ENCODE measurements around the gene ITGB5. TPM values are rescaled to one million over a fixed set of nuclear protein-coding genes. Genes with fewer than 3 reads are reported as not detected.

The ITGB5 gene
- total and polyA plus RNA-seq, 2 donors (not counting 1 experiment from before 2014, with no cell fraction given) = 0.15 to 0.54 TPM

GRCh38 chr3:124811436-124811835 lies 75.7 kb downstream of the ITGB5 start:
- Histone ChIP-seq H3K36me3 (replicated peaks in 1 of 2; ENCODE audit: control extremely low read depth in 1 of 2, control insufficient read depth in 1 of 2, extremely low read depth in 1 of 2, insufficient read depth in 2 of 2, low read length in 1 of 2) (no peaks in the 10 kb centered on the region), H3K79me2 (ENCODE audit: control insufficient read depth, insufficient read depth, low read length) (no peaks in the 10 kb centered on the region), H3K4me1 (ENCODE audit: control insufficient read depth in 2 of 2, insufficient read depth in 2 of 2, low read length in 2 of 2) (no peaks in the 10 kb centered on the region), H3K9me3 (ENCODE audit: control extremely low read depth in 1 of 3, control insufficient read depth in 2 of 3, insufficient read depth in 1 of 3, low read length in 2 of 3) (no peaks in the 10 kb centered on the region), H4K20me1 (ENCODE audit: control insufficient read depth, insufficient read depth, low read length, poor library complexity, severe bottlenecking) (no peaks in the 10 kb centered on the region), H3K9ac (ENCODE audit: low read length) (no peak overlapping the region), H3K4me3 (ENCODE audit: control extremely low read depth in 1 of 5, extremely low read depth in 1 of 5, insufficient read depth in 1 of 5, low read depth in 2 of 5, low read length in 4 of 5) (no peak overlapping the region), H2AFZ (ENCODE audit: insufficient read depth, low read depth, low read length, poor library complexity, severe bottlenecking) (no peak overlapping the region), H3K4me2 (replicated peaks; ENCODE audit: low read depth, low read length, poor library complexity, severe bottlenecking) (no peak overlapping the region), H3K27ac (ENCODE audit: low read length in 2 of 2) (no peak overlapping the region), H3K27me3 (replicated peaks in 1 of 4; ENCODE audit: control extremely low read depth in 1 of 4, control insufficient read depth in 3 of 4, insufficient read depth in 4 of 4, low read length in 3 of 4) (no peaks in the 10 kb centered on the region)
- ChIA-PET POLR2A (no interaction called here), CTCF (interaction anchor here (0.6 kb wide), 1 partner anchor 89 kb away, joined by 3 read pairs; no protein-coding TSS in a partner anchor)
- intact Hi-C loops (cut with micrococcal nuclease) = no loop called here
- ATAC-seq (ENCODE audit: low read depth) (no peak), DNase-seq (no peak)
- no peak overlapping the region for H3K4me3 Mint-ChIP-seq
- no peaks in the 10 kb centered on the region for H3K4me1 Mint-ChIP-seq
- H3K9me3 Mint-ChIP-seq (ENCODE audit: insufficient read depth) = no peaks in the 10 kb centered on the region
- H3K27me3 Mint-ChIP-seq = no peaks in the 10 kb centered on the region
- WGBS (ENCODE audit: insufficient coverage) = 86% methylated on average over 5 of the region's 5 CpGs
- TF ChIP-seq EZH2 (IDR thresholded peaks at IDR 0.05; ENCODE audit: borderline replicate concordance, insufficient read depth, low read depth, low read length, poor library complexity, severe bottlenecking) (no peak), CTCF (IDR thresholded peaks at IDR 0.05) (no peak)
- no peak overlapping the region for H3K27ac Mint-ChIP-seq

GRCh38 chr3:124810970-124811369 lies 76.2 kb downstream of the ITGB5 start:
- ATAC-seq (ENCODE audit: low read depth) = no peak
- ChIA-PET POLR2A (no interaction called here), CTCF (interaction anchor here (0.6 kb wide), 1 partner anchor 90 kb away, joined by 3 read pairs; no protein-coding TSS in a partner anchor)
- Histone ChIP-seq H2AFZ (ENCODE audit: insufficient read depth, low read depth, low read length, poor library complexity, severe bottlenecking) (no peak overlapping the region), H3K79me2 (ENCODE audit: control insufficient read depth, insufficient read depth, low read length) (no peaks in the 10 kb centered on the region), H3K4me1 (ENCODE audit: control insufficient read depth in 2 of 2, insufficient read depth in 2 of 2, low read length in 2 of 2) (no peaks in the 10 kb centered on the region), H3K27ac (ENCODE audit: low read length in 2 of 2) (no peak overlapping the region), H3K27me3 (replicated peaks in 1 of 4; ENCODE audit: control extremely low read depth in 1 of 4, control insufficient read depth in 3 of 4, insufficient read depth in 4 of 4, low read length in 3 of 4) (no peaks in the 10 kb centered on the region), H3K4me2 (replicated peaks; ENCODE audit: low read depth, low read length, poor library complexity, severe bottlenecking) (no peak overlapping the region), H3K9ac (ENCODE audit: low read length) (no peak overlapping the region), H4K20me1 (ENCODE audit: control insufficient read depth, insufficient read depth, low read length, poor library complexity, severe bottlenecking) (no peaks in the 10 kb centered on the region), H3K9me3 (ENCODE audit: control extremely low read depth in 1 of 3, control insufficient read depth in 2 of 3, insufficient read depth in 1 of 3, low read length in 2 of 3) (no peaks in the 10 kb centered on the region), H3K4me3 (ENCODE audit: control extremely low read depth in 1 of 5, extremely low read depth in 1 of 5, insufficient read depth in 1 of 5, low read depth in 2 of 5, low read length in 4 of 5) (no peak overlapping the region), H3K36me3 (replicated peaks in 1 of 2; ENCODE audit: control extremely low read depth in 1 of 2, control insufficient read depth in 1 of 2, extremely low read depth in 1 of 2, insufficient read depth in 2 of 2, low read length in 1 of 2) (no peaks in the 10 kb centered on the region)
- 89% methylated on average over 2 of the region's 4 CpGs for whole genome bisulfite sequencing (ENCODE audit: insufficient coverage)
- Mint-ChIP-seq H3K27me3 (peaks cover 3% of the 10 kb centered on the region), H3K4me3 (no peak overlapping the region), H3K4me1 (no peaks in the 10 kb centered on the region), H3K27ac (no peak overlapping the region), H3K9me3 (ENCODE audit: insufficient read depth) (no peaks in the 10 kb centered on the region)
- no peak for DNase-seq
- TF ChIP-seq CTCF (IDR thresholded peaks at IDR 0.05) (no peak), EZH2 (IDR thresholded peaks at IDR 0.05; ENCODE audit: borderline replicate concordance, insufficient read depth, low read depth, low read length, poor library complexity, severe bottlenecking) (no peak)
- intact Hi-C loops (cut with micrococcal nuclease) = no loop called here
